DOHH2 (cell line): Measurements from ENCODE around the gene LIMS2.

ENCODE experiments used
- H3F3A ChIP-seq: fragments of 200-600 bp; sonication (generic), shearing (Covaris generic); 2 replicates; pipeline ENCODE4 v1.6.0; 2016; ENCODE audit warnings: antibody characterized with exemption, mild to moderate bottlenecking; ENCODE audit not compliant: control insufficient read depth, insufficient read depth
- H3K27ac ChIP-seq: fragments of 200-600 bp; sonication (generic); 2 replicates; pipeline ENCODE4 v1.5.1; 2014; ENCODE audit warnings: low read depth, mild to moderate bottlenecking, low read length, moderate library complexity
- H3K27me3 ChIP-seq: fragments of 200-600 bp; sonication (generic); 2 replicates; pipeline ENCODE4 v1.6.1; 2014; ENCODE audit warnings: mild to moderate bottlenecking, low read length, mixed read lengths; ENCODE audit not compliant: control insufficient read depth
- H3K36me3 ChIP-seq: fragments of 200-600 bp; sonication (generic); 2 replicates; pipeline ENCODE4 v1.6.1; 2014; ENCODE audit warnings: mild to moderate bottlenecking, low read length, moderate library complexity, mixed read lengths; ENCODE audit not compliant: control insufficient read depth
- H3K4me1 ChIP-seq: fragments of 200-600 bp; sonication (generic); 2 replicates; pipeline ENCODE4 v1.6.1; 2014; ENCODE audit warnings: mild to moderate bottlenecking, low read length, mixed read lengths; ENCODE audit not compliant: control insufficient read depth
- H3K4me2 ChIP-seq: fragments of 200-600 bp; sonication (generic); 2 replicates; pipeline ENCODE4 v1.6.0; 2014; ENCODE audit warnings: mild to moderate bottlenecking, low read length, moderate library complexity
- H3K4me3 ChIP-seq: fragments of 200-600 bp; sonication (generic); 2 replicates; pipeline ENCODE4 v1.5.1; 2014; ENCODE audit warnings: mild to moderate bottlenecking, low read length, mixed read lengths
- H3K79me2 ChIP-seq: fragments of 200-600 bp; sonication (generic); 2 replicates; pipeline ENCODE4 v1.6.1; 2014; ENCODE audit warnings: mild to moderate bottlenecking, low read length, mixed read lengths; ENCODE audit not compliant: control insufficient read depth
- H3K9me2 ChIP-seq: fragments of 200-600 bp; sonication (generic); replicated peaks from 2 replicates; pipeline ENCODE4 v1.6.1; 2014; ENCODE audit warnings: mild to moderate bottlenecking, low read length, mixed read lengths; ENCODE audit not compliant: control insufficient read depth
- H3K9me3 ChIP-seq: fragments of 200-600 bp; sonication (generic); 2 replicates; pipeline ENCODE4 v1.6.1; 2014; ENCODE audit warnings: antibody characterized with exemption, low read length, mixed read lengths; ENCODE audit not compliant: control insufficient read depth, insufficient read depth
- H4K20me1 ChIP-seq: fragments of 200-600 bp; sonication (generic); 2 replicates; pipeline ENCODE4 v1.6.0; 2014; ENCODE audit warnings: low read depth, mild to moderate bottlenecking, antibody characterized with exemption, low read length, moderate library complexity; ENCODE audit not compliant: control insufficient read depth, insufficient read depth
- EZH2phosphoT487 ChIP-seq: fragments of 200-600 bp; sonication (generic); IDR thresholded peaks from 2 replicates; pipeline ENCODE4 v1.6.1; 2017; ENCODE audit warnings: borderline replicate concordance, mild to moderate bottlenecking, antibody characterized with exemption, low read length, moderate library complexity, mixed read lengths
- TF ChIP-seq, protein P1 (sequence below): fragments of 200-600 bp; sonication (generic); IDR thresholded peaks from one replicate; pipeline ENCODE4 v1.5.1; 2014; ENCODE audit warnings: antibody characterized with exemption, mild to moderate bottlenecking, low read depth, low read length; ENCODE audit not compliant: poor library complexity, severe bottlenecking

Gene LIMS2

GRCh38 chr2:127605691-127606263, 69.6 kb downstream of the LIMS2 start:
- Histone ChIP-seq H3K9me3 (0 out of 2 replicates have a peak, but pooled peaks cover 3% of the 10 kb centered on the region), H3K36me3 (no peaks in the 10 kb centered on the region), H3K27ac (no peak overlapping the region), H3F3A (no peaks in the 10 kb centered on the region), H4K20me1 (no peaks in the 10 kb centered on the region), H3K4me2 (no peak overlapping the region), H3K4me1 (peaks cover 24% of the 10 kb centered on the region), H3K9me2 (no peaks in the 10 kb centered on the region), H3K79me2 (no peaks in the 10 kb centered on the region), H3K4me3 (no peak overlapping the region), H3K27me3 (no peaks in the 10 kb centered on the region)
- TF ChIP-seq EZH2phosphoT487, result no peak
- TF ChIP-seq, protein P1, sequence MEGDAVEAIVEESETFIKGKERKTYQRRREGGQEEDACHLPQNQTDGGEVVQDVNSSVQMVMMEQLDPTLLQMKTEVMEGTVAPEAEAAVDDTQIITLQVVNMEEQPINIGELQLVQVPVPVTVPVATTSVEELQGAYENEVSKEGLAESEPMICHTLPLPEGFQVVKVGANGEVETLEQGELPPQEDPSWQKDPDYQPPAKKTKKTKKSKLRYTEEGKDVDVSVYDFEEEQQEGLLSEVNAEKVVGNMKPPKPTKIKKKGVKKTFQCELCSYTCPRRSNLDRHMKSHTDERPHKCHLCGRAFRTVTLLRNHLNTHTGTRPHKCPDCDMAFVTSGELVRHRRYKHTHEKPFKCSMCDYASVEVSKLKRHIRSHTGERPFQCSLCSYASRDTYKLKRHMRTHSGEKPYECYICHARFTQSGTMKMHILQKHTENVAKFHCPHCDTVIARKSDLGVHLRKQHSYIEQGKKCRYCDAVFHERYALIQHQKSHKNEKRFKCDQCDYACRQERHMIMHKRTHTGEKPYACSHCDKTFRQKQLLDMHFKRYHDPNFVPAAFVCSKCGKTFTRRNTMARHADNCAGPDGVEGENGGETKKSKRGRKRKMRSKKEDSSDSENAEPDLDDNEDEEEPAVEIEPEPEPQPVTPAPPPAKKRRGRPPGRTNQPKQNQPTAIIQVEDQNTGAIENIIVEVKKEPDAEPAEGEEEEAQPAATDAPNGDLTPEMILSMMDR, result no peak

DNA sequence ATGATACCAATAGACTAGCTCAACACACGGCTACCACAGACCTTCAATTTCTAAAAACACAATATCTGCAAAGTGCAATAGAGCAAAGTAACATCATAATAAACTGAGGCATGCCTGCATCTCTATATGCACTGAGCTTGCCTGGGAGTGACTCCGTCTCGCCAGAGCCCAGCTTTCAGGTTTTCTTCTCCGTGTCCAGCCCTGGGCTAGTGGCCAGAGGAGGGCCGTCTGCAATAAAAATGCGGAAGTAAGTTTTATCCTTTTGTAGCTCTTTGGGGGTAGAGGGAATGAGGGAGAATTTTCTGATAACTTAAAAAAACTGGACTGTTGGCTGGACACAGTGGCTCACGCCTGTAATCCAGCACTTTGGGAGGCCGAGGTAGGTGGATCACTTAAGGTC, 70.3 kb downstream of the LIMS2 start:
- Histone ChIP-seq H3F3A (no peaks in the 10 kb centered on the region), H4K20me1 (no peaks in the 10 kb centered on the region), H3K9me3 (0 out of 2 replicates have a peak, but pooled peaks cover 3% of the 10 kb centered on the region), H3K79me2 (no peaks in the 10 kb centered on the region), H3K36me3 (no peaks in the 10 kb centered on the region), H3K4me3 (no peak overlapping the region), H3K4me2 (no peak overlapping the region), H3K4me1 (peaks cover 24% of the 10 kb centered on the region), H3K27me3 (no peaks in the 10 kb centered on the region), H3K9me2 (no peaks in the 10 kb centered on the region), H3K27ac (no peak overlapping the region)
- TF ChIP-seq EZH2phosphoT487, result no peak
- TF ChIP-seq, protein P1, result no peak

- peaks cover 8% of the 10 kb centered on the region for H3K4me1 ChIP-seq
- no peak overlapping the region for H3K4me3 ChIP-seq
- H3K4me2 ChIP-seq, result no peak overlapping the region
- peaks cover 6% of the 10 kb centered on the region; the same call in 1 of the 2 replicates for H3K27me3 ChIP-seq
- no peaks in the 10 kb centered on the region for H3K79me2 ChIP-seq
- 0 out of 2 replicates have a peak, but pooled peaks cover 3% of the 10 kb centered on the region for H3K9me3 ChIP-seq
- H3K27ac ChIP-seq, result no peak overlapping the region
- no peaks in the 10 kb centered on the region for H3F3A ChIP-seq
- no peaks in the 10 kb centered on the region for H4K20me1 ChIP-seq
- TF ChIP-seq, protein P1, result no peak
- no peak for TF ChIP-seq EZH2phosphoT487
- H3K9me2 ChIP-seq, result no peaks in the 10 kb centered on the region
- no peaks in the 10 kb centered on the region for H3K36me3 ChIP-seq
Measured at GRCh38 chr2:127599211-127599610, 76.1 kb downstream of the LIMS2 start.
